ENCODE results near the gene PTGIS. TPM values are rescaled to one million over a fixed set of nuclear protein-coding genes. Genes with fewer than 3 reads are reported as not detected.

Gene PTGIS
- total RNA-seq, 1 donor from 2014 or later, result 31.3 TPM

DNA sequence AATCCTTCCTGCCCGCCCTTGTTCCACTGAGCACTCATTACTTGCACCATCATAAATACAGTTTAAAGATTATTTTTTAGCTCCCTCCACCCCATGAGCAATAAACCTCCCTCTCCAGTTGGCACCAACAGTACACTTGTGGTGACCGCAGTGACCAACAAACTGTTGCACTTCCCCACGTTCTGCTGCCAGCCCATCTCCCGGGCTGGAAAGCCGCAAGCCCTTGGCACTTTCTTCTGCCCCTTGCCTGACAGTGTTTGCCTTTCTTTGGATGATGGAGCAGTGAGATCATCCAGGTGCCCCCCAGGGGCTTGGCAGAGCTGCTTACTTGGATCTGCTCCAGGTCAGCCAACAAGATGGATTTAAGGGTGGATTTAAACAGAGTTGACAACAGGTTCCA lies 107.0 kb downstream of the PTGIS start:
- H2AFZ ChIP-seq (replicated peaks), result no peak overlapping the region
- no peak overlapping the region for H3K4me3 Mint-ChIP-seq
- no peaks in the 10 kb centered on the region for H3K9me3 Mint-ChIP-seq
- H3K9ac ChIP-seq, result no peak overlapping the region
- no peaks in the 10 kb centered on the region for H3K36me3 Mint-ChIP-seq
- TF ChIP-seq EZH2phosphoT487 (IDR thresholded peaks at IDR 0.05) (no peak), EZH2 (IDR thresholded peaks at IDR 0.05) (no peak), CTCF (IDR thresholded peaks at IDR 0.05) (no peak)
- no peaks in the 10 kb centered on the region for H3K27me3 ChIP-seq
- no peaks in the 10 kb centered on the region for H3K4me1 ChIP-seq
- H3K27ac ChIP-seq, result no peak overlapping the region
- no peaks in the 10 kb centered on the region for H3F3A ChIP-seq (ENCODE audit: low read depth)
- H3K4me2 ChIP-seq, result no peak overlapping the region
- H3K4me1 Mint-ChIP-seq, result no peaks in the 10 kb centered on the region
- H3K4me3 ChIP-seq, result no peak overlapping the region
- no peak overlapping the region for H3K27ac Mint-ChIP-seq
- H3K79me2 ChIP-seq (ENCODE audit: low read depth), result no peaks in the 10 kb centered on the region
- H3K27me3 Mint-ChIP-seq (ENCODE audit: insufficient read depth, low read depth), result peaks cover 12% of the 10 kb centered on the region
- no peaks in the 10 kb centered on the region for H4K20me1 ChIP-seq (ENCODE audit: low read depth)
- no peaks in the 10 kb centered on the region for H3K9me3 ChIP-seq (ENCODE audit: low read depth)
- DNase-seq (ENCODE audit: low spot score), result no peak
- no peaks in the 10 kb centered on the region for H3K36me3 ChIP-seq

DNA sequence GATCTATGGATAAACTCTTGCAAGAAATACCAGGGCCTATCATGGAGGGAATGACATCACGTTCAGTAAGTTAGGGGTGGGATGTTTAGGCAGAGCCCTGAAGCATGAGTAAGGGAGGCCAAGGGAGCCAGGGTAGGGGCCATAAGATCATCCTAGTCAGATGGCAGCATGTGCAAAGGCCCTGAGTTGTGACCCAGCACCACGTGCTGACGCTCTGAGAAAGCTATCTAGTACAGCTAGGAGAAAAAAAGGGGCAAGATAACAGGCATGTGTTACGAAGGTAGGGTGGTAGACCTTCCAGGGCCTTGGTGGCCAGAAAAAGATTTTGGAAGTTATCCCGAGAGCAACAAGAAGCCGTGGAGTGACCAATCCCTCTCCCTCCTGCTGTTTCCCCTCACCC lies 107.8 kb downstream of the PTGIS start:
- H3K27ac ChIP-seq, result no peak overlapping the region
- H3K4me1 Mint-ChIP-seq, result no peaks in the 10 kb centered on the region
- no peak overlapping the region for H2AFZ ChIP-seq (replicated peaks)

GRCh38 chr20:49459684-49460083 lies 108.3 kb downstream of the PTGIS start:
- Histone ChIP-seq H3K4me3 (no peak overlapping the region), H3K9ac (no peak overlapping the region), H3K36me3 (no peaks in the 10 kb centered on the region), H3K4me1 (no peaks in the 10 kb centered on the region), H2AFZ (replicated peaks) (no peak overlapping the region), H3K27me3 (no peaks in the 10 kb centered on the region), H4K20me1 (ENCODE audit: low read depth) (no peaks in the 10 kb centered on the region), H3K4me2 (no peak overlapping the region), H3K9me3 (ENCODE audit: low read depth) (no peaks in the 10 kb centered on the region), H3F3A (ENCODE audit: low read depth) (no peaks in the 10 kb centered on the region), H3K79me2 (ENCODE audit: low read depth) (no peaks in the 10 kb centered on the region), H3K27ac (no peak overlapping the region)
- Mint-ChIP-seq H3K36me3 (no peaks in the 10 kb centered on the region), H3K9me3 (no peaks in the 10 kb centered on the region), H3K27me3 (ENCODE audit: insufficient read depth, low read depth) (peaks cover 16% of the 10 kb centered on the region), H3K4me1 (no peaks in the 10 kb centered on the region), H3K27ac (no peak overlapping the region), H3K4me3 (no peak overlapping the region)
- TF ChIP-seq CTCF (IDR thresholded peaks at IDR 0.05), result no peak
- no peak for TF ChIP-seq EZH2 (IDR thresholded peaks at IDR 0.05)
- no peak for TF ChIP-seq EZH2phosphoT487 (IDR thresholded peaks at IDR 0.05)
- no peak for DNase-seq (ENCODE audit: low spot score)

More for the DNA sequence above, 107.8 kb downstream of the PTGIS start:
- H3K4me3 ChIP-seq, result no peak overlapping the region
- Mint-ChIP-seq H3K27ac (no peak overlapping the region), H3K36me3 (no peaks in the 10 kb centered on the region), H3K9me3 (no peaks in the 10 kb centered on the region), H3K27me3 (ENCODE audit: insufficient read depth, low read depth) (peaks cover 12% of the 10 kb centered on the region), H3K4me3 (no peak overlapping the region)
- H4K20me1 ChIP-seq (ENCODE audit: low read depth), result no peaks in the 10 kb centered on the region
- H3K4me2 ChIP-seq, result no peak overlapping the region
- no peak for DNase-seq (ENCODE audit: low spot score)
- no peaks in the 10 kb centered on the region for H3K4me1 ChIP-seq
- no peaks in the 10 kb centered on the region for H3K9me3 ChIP-seq (ENCODE audit: low read depth)
- no peak for TF ChIP-seq EZH2 (IDR thresholded peaks at IDR 0.05)
- TF ChIP-seq CTCF (IDR thresholded peaks at IDR 0.05), result no peak
- TF ChIP-seq EZH2phosphoT487 (IDR thresholded peaks at IDR 0.05), result no peak
- H3K27me3 ChIP-seq, result no peaks in the 10 kb centered on the region
- H3K79me2 ChIP-seq (ENCODE audit: low read depth), result no peaks in the 10 kb centered on the region
- H3K9ac ChIP-seq, result no peak overlapping the region
- H3K36me3 ChIP-seq, result no peaks in the 10 kb centered on the region
- H3F3A ChIP-seq (ENCODE audit: low read depth), result no peaks in the 10 kb centered on the region
